Sciatic nerve (tissue), 2 donors: ENCODE data around the gene SORCS1. TPM values are rescaled to one million over a fixed set of nuclear protein-coding genes. Genes with fewer than 3 reads are reported as not detected.
"Not testable (repeated sequence)": the region's sequence is repeated elsewhere in the genome, so short reads cannot be mapped to it uniquely, and the experiment has no call there.

Source experiments
- ATAC-seq: fragments of 200-7000 bp; cut with Tn5 transposase; one replicate; pipeline ENCODE4 v1.9.1; 2020; ENCODE audit warnings: mild to moderate bottlenecking, moderate library complexity
- DNase-seq: peaks from one replicate; pipeline ENCODE4 v3.0.0-alpha.2; 2020; ENCODE audit warnings: low spot score
- intact Hi-C: fragments of 100-400 bp; cut with DNase I; formaldehyde crosslinking; loops from one replicate; pipeline ENCODE4 v1.14.2; 2022
- total RNA-seq: library from RNA; stranded (reverse); fragmentation: NEBNext Ultra II Directional; extraction: Animal tissue kit (Norgen Biotek cat#: 25700); gene quantifications from one replicate; pipeline ENCODE4 v1.2.1, GENCODE V29; 2021
- donor health status: DM: no; HTN: no; CAD: no.
- donor health status: DM: no; HTN: no; CAD: no.

SORCS1 gene
- total RNA-seq, 1 donor from 2014 or later = 80.5 TPM

DNA sequence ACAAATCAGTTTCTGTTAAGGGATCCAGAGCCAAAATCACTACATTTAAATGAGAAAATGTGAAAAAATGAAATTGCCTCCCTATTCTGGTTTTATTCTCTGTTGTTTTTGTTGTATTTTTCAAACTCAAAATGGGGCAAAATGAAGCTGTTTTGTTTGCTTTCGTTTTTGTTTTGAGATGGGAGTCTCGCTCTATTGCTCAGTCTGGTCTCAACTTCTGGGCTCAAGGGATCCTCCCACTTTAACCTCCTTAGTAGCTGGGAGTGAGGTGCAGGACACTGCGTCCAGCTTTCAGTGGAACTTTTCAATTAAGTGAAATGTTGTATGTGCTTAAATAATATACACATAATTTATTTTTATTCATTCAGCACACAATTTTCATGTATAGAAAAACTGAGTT, 205.0 kb downstream of the SORCS1 start:
- ATAC-seq = no peak
- intact Hi-C loops = no loop called here
- DNase-seq = no peak

DNA sequence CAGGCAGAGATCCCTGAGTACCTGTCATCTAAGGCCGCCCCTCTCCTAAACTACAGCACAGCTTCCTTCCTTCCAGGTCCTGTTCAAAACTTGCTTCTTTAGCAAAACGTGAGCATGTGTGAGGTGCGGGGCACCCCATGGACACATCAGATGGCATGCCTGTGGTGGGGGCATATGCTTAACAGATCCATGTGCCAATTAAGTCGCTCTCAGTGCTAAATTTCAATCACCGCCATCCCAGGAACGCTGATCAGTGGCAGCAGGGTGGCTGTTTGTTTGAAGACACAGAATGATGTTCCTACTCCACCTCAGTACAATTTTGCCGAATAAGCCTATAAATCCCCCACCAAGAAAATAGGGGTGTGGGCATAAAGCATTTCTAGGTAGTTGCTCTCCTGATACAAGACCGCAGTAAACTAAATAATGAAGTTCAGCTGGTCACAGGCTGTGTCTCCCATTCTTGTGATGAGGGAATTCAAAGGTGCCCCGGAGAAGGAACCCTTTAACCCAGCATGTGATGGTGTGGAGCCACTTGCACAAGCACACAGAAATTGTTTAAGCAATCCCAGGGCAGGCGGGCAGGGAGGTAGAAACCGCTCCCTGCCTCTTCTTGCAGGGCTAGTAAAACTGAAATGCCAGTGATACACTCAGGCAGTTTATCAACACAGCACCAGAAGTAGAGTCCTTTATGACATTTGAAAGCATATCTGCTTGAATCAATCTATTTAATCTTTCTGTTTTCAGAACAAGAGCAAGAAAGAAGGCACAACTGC, 205.7 kb downstream of the SORCS1 start:
- no peak for ATAC-seq
- intact Hi-C loops = no loop called here
- no peak for DNase-seq

DNA sequence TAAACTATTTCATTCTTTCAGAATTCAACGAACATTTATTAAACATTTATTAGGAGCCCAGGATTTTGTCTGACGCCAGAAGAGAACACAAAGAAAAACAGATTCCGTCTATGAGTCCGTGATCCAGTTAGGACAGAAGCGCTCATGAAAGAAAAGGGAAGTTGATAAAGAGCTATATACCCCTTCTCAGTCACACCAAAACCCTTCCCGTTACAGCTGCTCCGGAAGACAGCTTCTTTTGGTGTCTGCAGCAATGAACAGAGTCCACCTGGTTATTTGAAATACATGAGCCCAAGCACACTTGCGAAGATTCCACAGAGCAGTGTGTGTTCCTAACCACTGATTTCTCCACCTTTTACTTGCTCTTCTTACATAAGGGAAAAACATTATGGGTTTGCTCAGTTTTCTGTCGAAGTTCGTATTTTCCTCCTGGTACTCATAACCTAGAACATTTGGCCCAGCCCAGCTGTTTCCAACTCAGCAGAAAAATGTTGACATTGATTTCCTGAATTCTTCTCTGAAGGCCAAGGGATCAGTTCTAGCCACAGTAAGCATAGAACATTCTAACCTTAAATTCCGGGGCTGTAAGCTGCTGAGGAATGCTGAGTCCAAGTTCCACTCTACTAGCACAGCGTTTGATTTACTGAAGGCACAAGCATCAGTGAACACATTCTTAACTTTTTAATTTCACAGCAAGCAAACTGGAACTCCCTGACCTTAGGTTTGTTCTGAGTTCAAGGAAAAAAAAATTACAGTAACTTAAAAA, 206.5 kb downstream of the SORCS1 start:
- intact Hi-C loops = no loop called here
- DNase-seq (no peak), ATAC-seq (peak; percentile 56)

DNA sequence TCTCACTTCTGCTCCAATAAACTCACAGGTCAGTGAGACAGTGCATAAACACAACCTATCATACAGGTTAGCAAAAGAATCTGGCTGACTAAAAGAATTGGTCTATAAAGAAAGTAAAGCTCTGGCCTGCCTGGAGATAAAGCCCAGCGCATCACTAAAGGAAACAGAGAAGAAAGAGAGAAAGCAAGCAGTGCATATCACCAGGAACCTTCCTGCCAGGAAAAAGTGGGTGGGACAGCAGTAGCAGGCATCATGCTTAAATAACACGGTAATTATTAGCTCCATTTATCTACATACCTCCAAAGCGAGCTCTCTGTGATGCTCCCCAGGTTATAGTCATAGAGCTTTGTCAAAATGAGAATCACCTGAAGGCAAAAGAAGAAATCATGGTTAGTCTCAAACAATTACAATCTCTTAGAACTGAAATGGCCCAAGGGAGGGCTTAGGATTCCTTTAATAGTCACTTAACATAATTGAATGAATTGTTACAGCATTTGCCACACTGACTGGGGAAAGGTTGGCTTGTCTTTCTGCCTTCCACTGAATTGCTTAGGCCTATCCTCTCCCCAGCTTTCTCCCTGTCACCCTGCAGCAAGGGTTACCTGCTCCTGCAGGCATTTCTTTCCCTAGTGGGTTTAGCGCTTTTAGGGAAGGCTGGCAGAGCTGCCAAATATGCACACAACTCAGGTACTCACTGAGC, 208.1 kb downstream of the SORCS1 start:
- intact Hi-C loops = no loop called here
- DNase-seq = no peak
- ATAC-seq = no peak

DNA sequence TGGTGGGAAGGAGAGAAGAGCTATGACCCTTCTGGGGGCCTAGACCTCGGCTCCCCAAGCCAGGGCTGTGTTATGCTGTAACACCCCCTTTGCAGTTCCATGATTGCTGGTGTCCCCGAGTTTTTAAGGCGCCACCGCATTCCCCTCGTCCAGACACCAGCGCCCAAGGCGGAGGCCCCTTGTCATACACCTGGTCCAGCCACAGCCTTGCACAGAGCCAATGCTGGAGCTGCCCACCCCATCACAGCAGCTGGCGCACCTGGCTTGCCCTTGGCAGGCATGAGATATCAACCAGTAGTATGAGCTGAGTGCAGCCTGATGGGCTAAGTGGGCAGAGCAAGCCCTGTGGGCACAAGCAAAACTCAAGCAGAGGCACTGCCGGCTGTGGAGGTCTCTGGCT, 209.4 kb downstream of the SORCS1 start:
- intact Hi-C loops = no loop called here
- DNase-seq = no peak
- no peak for ATAC-seq

DNA sequence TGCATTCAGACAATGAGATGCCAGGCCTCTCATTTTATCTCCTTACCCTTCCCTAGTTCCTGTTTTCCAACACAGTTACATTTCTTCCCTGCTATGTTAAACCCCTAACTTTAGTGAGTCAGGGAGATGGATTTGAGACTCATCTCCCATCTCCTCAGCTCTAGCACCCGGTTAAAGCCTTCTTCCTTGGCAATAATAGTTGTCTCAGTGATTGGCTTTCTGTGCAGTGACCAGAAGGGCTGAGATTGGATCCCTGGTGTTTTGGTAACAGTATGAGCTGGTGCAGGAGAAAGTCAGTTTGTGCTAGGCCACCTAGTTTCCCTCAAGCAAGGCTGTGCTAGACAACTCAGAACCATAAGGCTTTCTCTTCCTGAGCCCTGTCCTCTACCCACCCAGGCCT, 212.5 kb downstream of the SORCS1 start:
- intact Hi-C loops = no loop called here
- ATAC-seq (no peak), DNase-seq (no peak)

DNA sequence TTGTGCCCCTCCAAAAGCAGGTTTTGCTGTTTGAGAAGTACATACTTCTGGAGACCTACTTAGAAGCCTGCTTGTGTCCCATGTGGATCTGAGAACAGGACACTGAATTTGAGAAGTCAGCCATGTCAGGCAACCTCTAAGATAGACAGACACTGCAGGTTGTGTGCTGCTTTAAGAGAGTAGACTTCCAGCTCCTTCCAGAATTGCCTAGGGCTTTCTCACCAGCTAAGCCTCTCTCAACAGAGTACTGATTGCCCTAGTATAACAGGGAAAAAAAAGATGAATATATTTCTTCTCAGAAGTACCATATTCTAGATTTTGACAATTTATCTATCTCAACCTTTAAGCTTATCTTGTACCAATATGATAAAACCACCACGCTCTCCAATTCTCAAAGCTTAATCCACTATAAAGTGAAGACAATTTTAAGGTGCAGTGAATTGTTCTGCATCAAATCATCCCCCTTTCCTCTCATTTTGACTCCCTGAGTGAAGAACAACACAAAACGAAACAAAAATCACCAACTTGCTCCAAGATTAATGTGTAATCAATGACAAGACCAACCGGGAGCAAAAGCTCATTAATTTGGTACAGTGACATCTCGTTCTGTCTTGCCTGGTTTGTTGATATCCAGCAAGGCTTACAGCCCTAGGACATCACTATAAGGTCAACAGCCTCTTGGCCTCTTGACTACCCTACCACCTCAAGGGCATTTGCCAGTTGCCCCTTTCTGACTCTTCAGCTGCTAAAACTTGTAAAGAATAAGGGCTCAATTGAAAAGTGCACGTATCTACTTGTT, 214.6 kb downstream of the SORCS1 start:
- no peak for DNase-seq
- no peak for ATAC-seq
- intact Hi-C loops = no loop called here

DNA sequence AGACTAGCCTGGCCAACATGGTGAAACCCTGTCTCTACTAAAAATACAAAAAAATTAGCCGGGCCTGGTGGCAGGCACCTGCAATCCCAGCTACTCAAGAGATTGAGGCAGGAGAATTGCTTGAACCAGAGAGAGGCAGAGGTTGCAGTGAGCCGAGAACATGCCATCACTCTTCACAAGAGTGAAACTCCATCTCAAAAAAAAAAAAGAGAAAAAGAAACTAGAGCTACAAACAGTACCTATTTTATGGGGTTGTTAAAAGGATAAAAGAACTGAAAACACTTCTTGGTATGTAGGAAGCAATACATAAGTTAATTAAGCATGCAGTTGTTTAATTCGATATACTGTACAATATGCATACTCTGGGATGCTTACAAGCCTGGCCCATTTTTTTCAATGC, 216.9 kb downstream of the SORCS1 start:
- DNase-seq = no peak
- no peak for ATAC-seq

DNA sequence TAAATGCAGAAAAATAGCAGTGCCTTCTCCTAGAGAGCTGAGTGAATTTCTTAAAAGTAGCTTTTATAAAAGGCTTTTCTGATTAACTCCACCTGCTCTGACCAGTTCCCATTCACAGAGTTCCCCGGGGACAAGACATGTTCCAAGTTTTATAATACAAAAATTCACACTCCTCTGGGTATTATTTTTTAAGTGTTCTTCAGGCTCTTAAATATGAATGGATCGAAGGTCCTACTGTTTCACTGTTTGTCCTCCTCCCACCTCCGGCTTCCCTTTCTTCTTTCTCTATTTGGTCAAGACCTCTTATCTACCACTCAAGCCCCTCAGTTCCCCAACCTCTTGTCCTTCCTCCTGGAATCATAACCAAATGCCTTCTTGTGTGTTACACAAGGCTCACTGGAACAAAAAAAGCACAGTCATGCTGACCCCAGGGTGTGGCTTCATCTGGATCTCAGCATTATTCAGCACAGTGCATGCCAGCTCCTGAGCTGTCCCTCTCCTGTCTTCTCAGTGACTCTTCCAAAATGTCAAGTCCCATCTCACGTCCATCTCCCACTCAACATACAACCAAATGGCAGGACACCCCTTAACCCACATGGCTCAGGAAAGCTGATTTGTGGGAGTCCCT, 222.4 kb downstream of the SORCS1 start:
- peak; percentile 89 for ATAC-seq
- intact Hi-C loops = no loop called here
- no peak for DNase-seq

More for the DNA sequence above, 216.9 kb downstream of the SORCS1 start:
- intact Hi-C loops = no loop called here

DNA sequence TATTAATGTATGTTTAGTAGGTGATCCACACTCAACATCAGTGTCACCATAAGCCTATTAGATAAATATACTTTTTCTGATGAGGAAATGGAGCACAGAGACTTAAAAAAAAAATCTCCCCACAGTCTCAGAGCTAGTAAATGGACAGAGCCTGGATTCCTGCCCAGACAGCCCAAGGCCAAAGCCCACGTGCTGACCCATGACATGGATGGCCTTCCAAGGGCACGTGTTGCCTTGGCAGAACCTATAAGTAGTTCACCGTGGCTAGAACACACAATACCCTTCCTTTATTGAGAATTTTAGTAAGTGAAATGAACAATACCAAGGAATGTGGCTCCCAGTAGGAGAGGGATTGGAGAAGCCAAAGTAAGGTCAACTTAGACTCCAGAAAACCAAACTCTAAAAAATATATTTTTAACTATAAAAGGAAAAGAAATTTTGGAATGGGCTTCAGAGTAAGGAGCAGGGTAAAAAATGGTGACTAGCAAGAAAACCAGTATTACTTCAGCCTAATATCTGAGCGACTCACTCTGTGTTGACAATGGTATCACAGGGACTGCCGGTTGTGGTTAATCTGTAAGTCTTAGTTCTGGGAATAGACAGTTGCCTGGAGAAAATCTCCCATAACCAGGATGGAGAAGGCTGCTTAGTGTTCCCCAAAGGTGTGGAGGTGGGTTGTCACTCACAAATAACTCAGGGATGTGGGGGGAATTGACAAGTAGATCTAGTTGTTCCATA, 223.0 kb downstream of the SORCS1 start:
- intact Hi-C loops = no loop called here
- ATAC-seq (peak; percentile 85), DNase-seq (peak; percentile 72)

DNA sequence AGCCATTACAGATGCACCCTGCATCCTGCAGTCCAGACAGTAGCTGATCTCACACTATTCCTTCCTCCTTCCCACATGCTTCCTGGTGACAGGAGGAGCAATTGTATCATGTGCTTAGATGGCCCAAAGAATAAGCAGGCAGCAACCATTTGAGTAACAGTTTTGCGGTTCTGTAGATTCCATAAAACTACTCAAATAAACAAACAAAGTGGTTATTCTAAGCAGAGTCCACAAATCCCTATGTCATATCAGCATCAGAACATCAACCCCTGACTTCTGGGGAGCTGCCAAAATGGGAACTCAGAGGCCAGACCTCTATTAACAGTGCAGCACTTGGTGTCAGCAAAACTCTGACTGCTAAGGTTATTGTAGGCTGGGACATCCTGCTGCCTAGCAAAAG, 226.0 kb downstream of the SORCS1 start:
- intact Hi-C loops = no loop called here
- DNase-seq (no peak), ATAC-seq (peak; percentile 60)

DNA sequence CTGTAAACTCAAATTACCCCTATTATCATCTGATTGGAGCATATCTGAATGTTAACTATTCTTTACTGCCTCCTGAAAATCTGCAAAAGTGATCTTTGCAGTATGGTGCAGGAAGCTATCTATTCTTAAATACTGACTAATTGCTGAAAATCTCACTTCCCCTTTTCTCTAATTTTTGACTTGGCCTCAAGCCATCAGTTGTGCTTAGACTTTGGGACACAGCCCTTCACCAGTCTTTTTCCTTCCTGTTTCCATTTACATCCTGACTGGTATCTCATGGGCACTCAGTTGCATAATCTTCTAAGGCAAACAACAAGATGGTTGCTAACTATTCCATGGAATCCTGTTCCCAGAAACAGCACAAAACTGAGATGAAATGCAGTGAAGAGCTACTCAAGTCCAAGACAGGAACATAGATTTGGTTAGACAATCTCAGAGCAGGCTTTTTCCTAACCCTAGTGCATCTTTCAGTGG, 228.5 kb downstream of the SORCS1 start:
- no peak for ATAC-seq
- DNase-seq = no peak
- intact Hi-C loops = no loop called here

DNA sequence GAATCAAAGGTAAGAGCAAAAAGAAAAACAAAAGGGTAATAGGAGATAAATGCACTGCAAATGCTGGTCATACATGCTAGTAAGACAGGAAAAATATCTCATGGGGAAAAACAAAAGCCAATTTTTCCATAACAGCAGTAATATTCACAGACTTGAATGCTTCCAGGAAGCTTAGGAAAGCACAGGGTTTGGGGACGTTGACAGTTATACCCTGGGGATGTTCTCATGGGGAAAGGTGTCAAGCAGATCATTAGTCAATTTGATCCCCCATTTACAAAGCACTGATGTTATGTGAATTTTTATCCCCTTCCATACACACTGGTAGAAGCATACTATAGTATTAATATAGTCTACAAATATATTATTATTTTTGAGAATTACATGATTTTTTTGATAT, 232.7 kb downstream of the SORCS1 start:
- no peak for ATAC-seq
- intact Hi-C loops = no loop called here
- no peak for DNase-seq

DNA sequence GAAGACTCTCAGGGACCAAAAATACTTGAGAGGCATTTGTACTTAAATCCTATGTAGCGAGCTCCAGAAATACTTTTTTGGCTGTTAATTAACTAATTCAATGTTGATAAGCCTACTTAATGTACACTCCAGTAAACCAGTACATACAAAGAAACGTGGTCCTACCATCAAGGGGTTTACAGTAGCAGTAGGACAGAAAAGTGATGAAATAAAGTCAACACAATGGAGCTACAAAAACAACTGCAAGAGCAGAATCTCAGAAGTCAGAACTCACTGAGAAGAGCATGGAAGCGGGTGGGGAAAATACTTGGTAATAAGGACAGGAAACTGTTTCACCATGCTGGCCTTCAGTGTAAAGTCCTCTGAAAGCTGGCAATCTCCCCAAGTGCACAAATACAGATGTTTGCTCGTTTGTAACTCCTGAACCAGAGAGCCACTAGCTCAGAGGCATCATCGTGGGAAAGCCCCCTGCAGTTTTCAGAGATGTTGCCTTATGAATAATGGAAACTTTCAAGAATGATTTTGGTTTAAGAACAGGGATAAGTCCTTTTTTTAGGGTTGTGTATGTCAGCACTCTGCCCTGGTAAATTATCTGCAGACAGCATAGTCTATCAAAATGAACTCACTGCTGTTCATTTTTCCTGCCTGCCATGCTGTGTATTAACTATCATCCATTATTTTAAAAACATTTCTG, 233.2 kb downstream of the SORCS1 start:
- ATAC-seq (peak; percentile 64), DNase-seq (no peak)

DNA sequence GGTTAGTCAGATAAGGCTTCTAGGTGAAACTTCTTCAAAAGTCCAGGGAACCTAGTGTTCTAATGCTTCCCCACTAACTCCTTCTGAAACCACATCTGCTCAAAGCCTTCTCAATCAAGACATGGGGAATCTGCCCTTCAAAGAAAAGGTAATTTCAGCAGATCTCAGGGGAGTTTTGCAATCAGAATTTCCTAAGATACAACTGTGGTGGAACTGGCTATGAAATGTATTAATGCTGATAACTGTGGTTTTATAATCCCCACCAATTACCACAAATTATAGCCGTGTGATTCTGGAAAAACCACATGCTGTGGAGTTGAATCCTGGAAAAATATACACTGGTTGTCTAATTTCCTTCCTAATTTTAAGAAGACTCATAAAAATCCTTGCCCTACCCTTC, 233.8 kb downstream of the SORCS1 start:
- intact Hi-C loops = no loop called here
- ATAC-seq (peak; percentile 28), DNase-seq (no peak)

More for the DNA sequence above, 233.2 kb downstream of the SORCS1 start:
- intact Hi-C loops = no loop called here

DNA sequence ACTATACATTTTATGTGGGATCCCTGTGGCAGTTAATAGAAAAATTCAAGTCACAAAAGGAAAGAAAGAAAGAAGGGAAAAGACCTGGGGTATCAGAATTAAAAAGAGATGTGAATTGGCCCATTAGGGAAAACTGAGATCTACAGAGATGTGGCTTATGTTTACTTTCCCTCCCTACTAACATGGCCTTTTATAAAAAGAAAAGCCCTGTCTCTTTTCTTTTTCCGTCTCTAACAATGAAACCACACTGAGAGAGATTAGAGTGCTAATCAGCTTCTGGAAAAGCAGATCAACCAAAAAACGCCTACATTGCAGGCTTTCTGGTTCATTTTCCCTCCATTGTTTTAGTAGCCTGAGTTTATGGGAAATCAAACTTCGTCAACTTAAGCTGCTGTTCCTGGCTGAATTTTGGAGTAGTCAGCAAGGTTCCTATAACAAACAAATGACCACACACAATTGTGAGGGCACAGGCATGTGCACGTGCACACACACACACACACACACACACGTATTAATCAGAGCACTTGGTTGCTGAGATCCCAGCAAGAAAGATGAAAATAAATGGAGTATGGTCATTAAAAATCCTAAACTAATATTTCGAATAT, 235.1 kb downstream of the SORCS1 start:
- no peak for ATAC-seq
- intact Hi-C loops = no loop called here
- DNase-seq = no peak

DNA sequence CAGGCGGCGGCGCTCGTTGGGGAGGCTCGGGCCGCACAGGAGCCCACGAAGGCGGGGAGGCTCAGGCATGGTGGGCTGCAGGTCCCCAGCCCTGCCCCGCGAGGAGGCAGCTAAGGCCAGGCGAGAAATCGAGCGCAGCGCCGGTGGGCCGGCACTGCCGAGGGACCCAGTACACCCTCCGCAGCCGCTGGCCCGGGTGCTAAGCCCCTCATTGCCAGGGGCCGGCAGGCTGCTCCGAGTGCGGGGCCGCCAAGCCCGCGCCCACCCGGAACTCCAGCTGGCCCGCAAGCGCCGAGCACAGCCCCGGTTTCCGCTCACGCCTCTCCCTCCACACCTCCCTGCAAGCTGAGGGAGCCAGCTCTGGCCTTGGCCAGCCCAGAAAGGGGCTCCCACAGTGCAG, 236.4 kb downstream of the SORCS1 start:
- intact Hi-C loops, ATAC-seq, DNase-seq: not testable (repeated sequence)
